RWPE1 (cell line): ENCODE measurements around the gene DRGX.

Experiments used
- CTCF ChIA-PET: fragments of 350-600 bp; sonication (Branson Sonifier 250); formaldehyde crosslinking; extraction: SDS; loops from one replicate; lab custom pipeline; 2021; lab: Yijun Ruan, JAX
- POLR2A ChIA-PET: fragments of 400-600 bp; formaldehyde crosslinking; extraction: SDS; loops from one replicate; lab custom pipeline; 2020; ENCODE audit warnings: antibody characterized with exemption; ENCODE audit not compliant: low non-redundant PET; lab: Yijun Ruan, JAX
- DNase-seq: peaks from one replicate; pipeline ENCODE4 v3.0.0; 2012; ENCODE audit warnings: low spot score
- H3K27ac ChIP-seq: fragments of 450-650 bp; 2 replicates; pipeline ENCODE4 v1.5.1; 2017
- CTCF ChIP-seq: fragments of 450-650 bp; conservative IDR thresholded peaks from 2 replicates; pipeline ENCODE4 v1.5.1; 2017; ENCODE audit warnings: low read depth, mild to moderate bottlenecking

DRGX gene

GRCh38 chr10:49352323-49352722, 43.6 kb downstream of the DRGX start:
- ChIA-PET POLR2A (no interaction called here), CTCF (interaction anchor here (0.6 kb wide), 1 partner anchor 160 kb away, joined by 3 read pairs; no protein-coding TSS in a partner anchor)
- H3K27ac ChIP-seq, result no peak overlapping the region
- DNase-seq, result no peak
- TF ChIP-seq CTCF, result no peak

GRCh38 chr10:49351669-49352068, 44.2 kb downstream of the DRGX start:
- no peak for TF ChIP-seq CTCF
- no peak overlapping the region for H3K27ac ChIP-seq
- ChIA-PET POLR2A (no interaction called here), CTCF (interaction anchor here (0.7 kb wide), 1 partner anchor 155 kb away, joined by 3 read pairs; no protein-coding TSS in a partner anchor)
- no peak for DNase-seq

- ChIA-PET CTCF (interaction anchor here (0.7 kb wide), 1 partner anchor 154 kb away, joined by 3 read pairs; no protein-coding TSS in a partner anchor), POLR2A (no interaction called here)
- H3K27ac ChIP-seq, result no peak overlapping the region
- DNase-seq, result no peak
- no peak for TF ChIP-seq CTCF
Measured at GRCh38 chr10:49350846-49351532, 44.9 kb downstream of the DRGX start.

GRCh38 chr10:49350138-49350537, 45.8 kb downstream of the DRGX start:
- POLR2A ChIA-PET, result no interaction called here
- DNase-seq, result no peak
- no peak overlapping the region for H3K27ac ChIP-seq
- CTCF ChIA-PET, result interaction anchor here (0.5 kb wide), 1 partner anchor 11 kb away, joined by 4 read pairs; no protein-coding TSS in a partner anchor
- TF ChIP-seq CTCF, result no peak

- ChIA-PET CTCF (no interaction called here), POLR2A (no interaction called here)
- no peak for TF ChIP-seq CTCF
- DNase-seq, result no peak
- H3K27ac ChIP-seq, result no peak overlapping the region
Measured at GRCh38 chr10:49349390-49349789, 46.5 kb downstream of the DRGX start.

GRCh38 chr10:49348593-49348992, 47.3 kb downstream of the DRGX start:
- no peak for TF ChIP-seq CTCF
- CTCF ChIA-PET, result no interaction called here
- no peak overlapping the region for H3K27ac ChIP-seq
- POLR2A ChIA-PET, result no interaction called here
- no peak for DNase-seq
